NCI-H524 treated with DMSO at 0.1 percent for 48 hours (cell line): Measurements from ENCODE around the gene DSCAML1.
"Not testable (repeated sequence)": the region's sequence is repeated elsewhere in the genome, so short reads cannot be mapped to it uniquely, and the experiment has no call there.

ENCODE experiments used
- DNase-seq: peaks from one replicate; lab custom pipeline; 2025; lab: John Stamatoyannopoulos, UW

DSCAML1 gene

DNA sequence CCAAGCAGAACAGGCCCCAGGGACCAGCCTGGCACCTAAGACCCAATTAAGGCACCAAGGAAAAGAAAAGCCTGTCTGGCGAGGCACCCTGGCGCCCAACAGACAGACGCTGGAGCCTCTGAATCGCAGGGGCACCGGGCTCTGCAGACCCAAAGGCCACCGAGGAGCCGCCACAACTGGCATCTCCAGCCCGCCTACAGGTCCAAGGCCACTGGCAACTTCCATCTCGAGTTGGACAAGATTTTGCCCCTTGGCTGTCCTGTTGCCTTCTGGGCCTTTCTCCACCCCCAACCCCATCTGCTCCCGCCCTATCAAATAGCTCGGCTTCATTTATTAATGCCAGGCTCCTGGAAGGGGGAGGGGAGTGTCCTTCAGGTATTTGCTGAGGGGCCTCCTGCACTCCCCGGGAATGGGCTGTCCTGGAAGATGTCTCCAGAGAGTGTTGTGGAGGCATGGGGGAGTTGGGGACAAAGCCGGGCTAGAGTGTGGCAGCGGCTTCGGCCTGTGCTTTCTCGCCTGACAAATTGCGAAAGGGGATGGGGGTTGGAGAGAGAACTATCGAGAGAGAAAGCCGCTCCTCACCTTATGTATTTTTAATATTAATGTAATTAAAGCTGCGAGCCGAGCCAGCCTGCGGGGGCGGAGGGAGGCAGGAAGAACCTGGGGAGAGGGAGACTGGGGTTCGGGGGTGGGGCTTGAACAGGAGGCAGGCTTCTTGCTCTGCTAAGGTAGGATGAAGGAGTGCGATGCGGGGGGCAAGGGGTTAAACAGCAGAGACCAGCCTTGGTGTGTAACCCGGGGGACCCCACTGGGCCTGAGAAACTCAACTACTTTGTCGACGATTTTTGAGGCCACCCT lies 2.0 kb downstream of the DSCAML1 start:
- DNase-seq: no peak

DNA sequence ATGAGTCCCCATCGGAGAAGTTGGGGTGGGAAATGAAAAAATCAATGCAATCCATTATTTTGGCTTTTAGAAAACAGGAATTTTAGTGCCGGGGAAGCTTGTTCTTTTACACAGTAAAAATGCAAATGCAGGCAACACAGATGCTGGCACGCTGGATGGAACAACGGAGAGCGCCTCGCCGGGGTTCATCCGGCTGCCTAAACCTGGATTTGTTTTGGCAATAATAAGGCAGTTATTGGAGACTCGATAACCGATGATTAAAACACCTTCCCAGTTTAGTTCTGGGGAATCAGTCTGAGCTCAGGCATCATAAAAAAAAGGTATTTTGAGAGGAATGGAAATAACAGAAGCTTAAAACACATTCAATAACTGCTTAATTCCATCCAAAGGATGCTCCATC lies 2.9 kb downstream of the DSCAML1 start:
- no peak for DNase-seq

DNA sequence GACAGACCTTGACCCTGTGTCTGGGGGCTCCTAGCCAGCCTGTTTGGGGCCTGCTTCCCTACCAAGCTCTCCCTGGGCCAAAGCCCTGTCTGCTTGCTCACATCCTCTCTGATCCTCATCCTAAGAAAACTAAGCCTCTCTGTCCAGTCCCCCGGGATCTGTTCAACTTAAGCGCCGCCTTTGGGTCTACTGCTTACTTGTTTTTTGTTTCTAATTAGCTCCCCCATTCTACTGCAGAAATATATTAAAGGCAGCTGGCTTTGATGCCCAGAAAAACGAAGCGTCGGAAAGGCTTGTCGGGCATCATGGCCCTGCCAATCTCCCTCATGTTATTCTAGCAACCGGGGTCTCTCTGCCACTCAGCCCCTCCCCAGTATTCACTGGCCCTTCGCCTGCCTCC lies 3.4 kb downstream of the DSCAML1 start:
- no peak for DNase-seq

DNA sequence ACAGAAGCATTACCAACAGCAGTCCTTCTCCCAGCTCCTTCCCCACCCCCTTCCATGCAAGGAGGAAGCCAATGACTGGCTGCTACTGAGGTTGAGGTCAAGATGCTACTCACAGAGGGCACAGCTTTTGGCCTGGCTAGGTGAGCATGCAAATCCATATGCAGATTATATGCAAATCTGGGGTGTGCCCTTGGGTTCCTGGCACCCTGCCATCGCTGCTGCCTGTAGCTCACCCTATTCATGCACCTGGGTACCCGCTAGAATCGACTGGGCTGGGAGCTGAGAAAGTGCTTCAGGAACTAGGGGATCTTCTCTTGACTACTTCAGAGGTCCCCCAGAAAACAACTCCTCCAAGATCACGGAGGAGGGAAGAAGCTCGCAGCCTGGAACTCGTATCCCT lies 4.0 kb downstream of the DSCAML1 start:
- no peak for DNase-seq

DNA sequence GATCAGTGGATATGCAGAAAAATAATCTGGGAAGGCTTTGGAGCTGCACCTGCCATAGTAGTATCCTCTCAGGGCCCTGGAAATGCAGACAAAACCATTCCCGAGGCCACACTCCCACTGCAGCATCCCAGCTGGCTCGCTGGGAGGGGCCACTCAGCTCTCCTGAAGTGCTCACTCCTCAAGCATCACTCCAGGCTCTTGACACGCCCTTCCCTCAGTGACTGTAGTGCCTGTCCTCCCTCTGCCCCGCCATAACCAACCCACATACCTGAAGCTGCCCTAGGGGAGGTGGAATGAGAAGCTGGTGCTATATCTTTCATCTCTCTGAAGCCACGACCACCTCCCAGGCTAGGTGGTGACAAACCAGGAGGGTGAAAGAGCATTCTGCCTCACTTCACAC lies 4.8 kb downstream of the DSCAML1 start:
- peak; percentile 32 for DNase-seq

DNA sequence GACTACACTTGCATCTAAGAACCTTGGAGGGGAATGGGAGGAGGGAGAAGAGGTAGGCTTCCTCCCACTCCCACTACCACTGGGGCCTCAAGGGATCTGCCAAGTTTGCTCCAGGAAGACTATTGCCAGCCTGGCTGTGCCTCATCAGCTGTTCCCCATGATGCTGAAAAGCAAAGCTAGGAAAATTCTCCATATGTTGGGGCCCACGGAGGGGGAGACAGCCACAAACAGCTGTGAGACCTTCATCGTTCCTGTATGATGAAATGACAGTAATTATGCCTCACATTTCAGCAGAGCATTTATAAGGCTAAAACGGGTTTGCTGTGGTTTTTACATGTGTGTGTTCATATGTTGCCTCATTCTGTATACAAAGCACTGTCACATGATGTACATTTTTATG lies 6.7 kb downstream of the DSCAML1 start:
- no peak for DNase-seq

DNA sequence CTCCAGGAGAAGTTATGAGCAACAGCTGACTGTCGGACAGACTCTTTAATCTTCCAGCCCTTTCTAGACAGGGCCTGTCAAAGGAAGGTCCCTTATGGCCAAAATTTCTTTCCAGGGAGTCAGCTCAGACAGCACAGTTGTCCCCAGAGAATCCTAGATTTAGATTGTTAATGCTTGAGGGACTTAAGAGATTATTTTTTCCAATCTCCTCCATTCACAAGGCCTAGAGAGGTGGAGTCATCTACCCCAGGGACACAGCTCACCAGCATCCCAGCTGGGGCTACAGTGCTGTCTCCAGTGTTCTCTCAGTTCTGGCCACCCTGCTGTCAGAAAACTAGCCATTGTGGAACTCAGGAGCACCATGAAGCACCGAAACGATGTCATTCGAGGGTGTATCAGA lies 7.8 kb downstream of the DSCAML1 start:
- DNase-seq: no peak

DNA sequence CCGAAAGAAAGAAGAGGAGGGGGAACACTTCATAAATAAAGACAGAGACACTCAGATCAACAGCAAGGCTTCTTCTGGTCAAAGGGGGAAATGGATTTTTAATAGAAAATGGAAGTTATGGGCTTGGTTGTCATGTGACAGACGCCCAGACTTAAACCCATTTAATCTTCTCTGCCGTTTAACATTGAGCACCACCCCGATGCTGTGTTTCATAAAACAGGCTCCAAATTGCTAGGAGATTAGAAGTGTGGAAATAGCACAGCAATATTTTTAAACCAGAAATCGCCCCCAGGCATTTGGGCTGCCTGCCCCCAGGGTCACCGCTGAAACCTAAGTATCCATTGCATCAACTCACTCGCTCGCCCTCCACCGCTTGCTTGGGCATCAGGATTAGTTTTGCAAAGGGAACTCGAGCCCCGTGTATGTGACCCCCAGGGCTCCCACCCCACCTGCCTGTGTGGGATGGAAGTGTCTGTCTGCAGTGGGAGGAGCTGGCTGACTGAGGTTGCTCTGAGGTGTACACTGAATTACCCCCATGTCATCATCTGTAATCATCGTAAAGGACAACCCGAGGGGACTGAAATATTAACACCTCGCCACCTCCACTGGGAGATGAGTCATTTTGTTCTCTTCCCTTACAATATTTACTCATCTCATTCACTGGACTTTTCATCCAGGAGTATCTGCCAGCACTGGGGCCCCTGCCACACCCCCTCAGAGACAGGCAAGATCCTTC lies 10.7 kb downstream of the DSCAML1 start:
- DNase-seq: no peak

DNA sequence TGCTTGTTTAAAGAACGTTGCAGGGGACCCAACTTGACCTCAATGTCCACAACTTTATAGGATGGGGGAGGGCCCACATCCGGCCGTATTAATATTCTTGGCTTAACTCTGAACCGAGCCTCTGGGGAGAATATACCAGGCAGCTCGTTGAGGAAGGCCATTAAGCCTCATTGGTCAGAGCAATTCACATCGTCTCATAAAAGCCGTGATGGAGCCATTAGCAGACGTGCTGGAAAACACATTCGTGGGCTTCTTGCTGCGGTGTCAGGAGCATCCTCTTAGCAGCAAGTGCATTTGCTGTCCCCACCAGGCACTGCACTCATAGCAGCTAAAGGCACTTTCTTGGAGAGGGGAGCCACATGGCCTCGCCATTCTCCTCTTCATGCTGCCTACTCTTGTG lies 14.9 kb downstream of the DSCAML1 start:
- no peak for DNase-seq

DNA sequence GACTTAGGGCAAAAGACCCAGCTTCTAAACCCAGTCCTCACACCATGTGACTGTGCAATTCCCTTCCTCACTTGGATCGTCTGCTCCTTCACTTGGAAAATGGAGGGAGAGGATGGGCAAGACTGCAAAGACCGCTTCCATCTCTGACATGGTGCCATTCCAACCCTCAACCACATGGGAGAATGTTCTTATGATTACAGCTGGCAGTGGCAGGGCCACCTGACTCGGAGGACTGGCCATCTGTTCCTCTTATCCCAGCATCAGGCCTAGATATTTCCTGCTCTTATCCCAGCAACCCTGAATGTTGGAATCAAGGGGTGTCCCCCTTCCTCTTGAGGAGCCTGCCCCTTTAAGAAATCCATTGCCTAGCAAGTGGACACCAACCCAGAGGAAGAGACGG lies 15.4 kb downstream of the DSCAML1 start:
- DNase-seq: peak; percentile 69

DNA sequence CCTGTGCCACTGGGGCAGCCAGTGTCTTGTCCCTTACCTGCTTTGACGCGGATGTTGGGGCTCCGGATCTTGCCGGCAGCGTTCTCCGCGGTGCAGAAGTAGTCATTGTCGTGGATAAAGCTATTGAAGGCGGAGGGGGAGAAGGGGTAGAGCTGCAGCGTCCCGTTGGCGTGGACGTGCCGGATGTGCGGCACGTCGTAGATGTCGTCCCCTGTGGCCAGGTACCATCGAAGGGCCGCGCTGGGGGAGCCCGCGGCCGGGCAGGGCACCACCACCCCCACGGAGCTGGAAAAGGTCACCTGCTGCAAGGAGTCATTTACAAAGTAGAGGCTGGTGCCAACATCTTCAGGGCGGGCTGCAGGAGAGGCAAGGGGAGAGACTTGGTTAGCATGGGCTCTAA lies 16.6 kb downstream of the DSCAML1 start:
- no peak for DNase-seq

DNA sequence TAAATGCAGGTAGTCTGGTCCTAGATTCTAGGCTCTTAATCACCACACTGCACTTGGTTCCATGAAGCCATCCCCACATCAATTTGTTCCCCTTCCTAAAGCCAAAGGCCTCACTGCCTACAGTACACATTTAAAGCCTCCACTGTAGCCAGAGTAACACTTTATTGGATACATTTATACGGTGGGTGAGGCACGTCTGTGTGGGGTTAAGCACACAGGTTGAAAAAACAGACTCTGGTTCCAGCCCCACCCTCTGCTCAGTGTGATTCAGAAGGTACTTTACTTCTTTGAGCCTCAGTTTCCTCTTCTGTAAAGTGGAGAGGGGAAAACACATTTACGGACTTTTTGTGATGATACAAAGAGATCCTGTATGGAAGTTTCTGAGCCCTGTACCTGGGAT lies 22.5 kb downstream of the DSCAML1 start:
- no peak for DNase-seq

DNA sequence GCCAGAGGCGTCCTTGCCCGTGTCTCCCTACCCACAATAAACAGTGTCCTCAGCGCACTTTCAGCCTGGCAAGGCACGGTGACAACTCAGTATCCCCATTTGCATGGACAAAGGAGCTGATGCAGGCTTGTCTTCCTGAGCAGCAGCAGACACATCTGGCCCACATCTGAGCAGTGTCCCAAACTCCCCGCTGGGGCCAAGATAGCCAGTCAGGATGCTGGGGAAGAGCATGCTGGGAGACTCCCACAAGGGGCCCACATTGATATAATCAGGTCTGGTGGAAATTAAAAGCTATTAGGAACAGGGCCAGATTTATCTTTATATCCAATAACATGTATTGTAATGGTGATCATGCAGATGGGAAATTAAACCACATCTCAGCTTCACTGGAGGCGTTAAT lies 24.7 kb downstream of the DSCAML1 start:
- no peak for DNase-seq

DNA sequence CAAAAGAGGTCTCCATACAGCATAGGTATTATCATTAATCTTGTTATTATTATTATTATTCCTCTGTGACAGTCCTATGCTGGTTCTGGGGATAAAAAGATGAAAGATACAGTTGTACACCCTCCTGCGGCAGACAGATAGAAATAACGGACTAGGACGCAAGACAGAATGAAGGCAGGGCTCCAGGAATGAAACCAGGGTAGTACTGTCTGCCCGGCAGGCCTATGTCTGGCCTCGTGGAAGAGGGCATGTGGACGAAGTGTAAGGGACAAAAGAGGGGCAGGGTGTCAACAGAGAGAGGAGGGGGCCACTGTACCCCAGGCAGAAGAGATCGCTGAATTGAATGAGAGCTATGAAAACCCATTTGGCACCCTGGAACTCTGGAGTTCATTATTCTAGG lies 25.2 kb downstream of the DSCAML1 start:
- no peak for DNase-seq

DNA sequence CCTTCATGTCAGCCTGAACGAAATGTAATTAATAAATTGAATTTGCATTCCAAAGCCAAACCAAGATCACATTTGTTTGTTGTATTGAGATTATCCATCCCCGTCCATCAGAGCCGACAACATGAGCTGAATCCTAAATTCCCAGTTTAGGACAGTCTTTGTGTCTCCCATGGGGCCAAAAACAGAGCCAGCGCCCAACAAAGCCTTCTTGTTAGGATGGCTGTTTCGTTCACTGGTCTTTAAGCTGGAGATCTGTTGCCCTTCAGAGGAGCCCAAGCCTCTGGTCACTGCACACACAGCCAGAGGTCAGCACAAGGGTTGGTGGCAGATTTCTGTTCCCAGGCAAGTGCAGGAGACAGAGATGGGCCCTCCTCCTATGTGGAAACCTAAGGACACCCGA lies 25.8 kb downstream of the DSCAML1 start:
- no peak for DNase-seq

DNA sequence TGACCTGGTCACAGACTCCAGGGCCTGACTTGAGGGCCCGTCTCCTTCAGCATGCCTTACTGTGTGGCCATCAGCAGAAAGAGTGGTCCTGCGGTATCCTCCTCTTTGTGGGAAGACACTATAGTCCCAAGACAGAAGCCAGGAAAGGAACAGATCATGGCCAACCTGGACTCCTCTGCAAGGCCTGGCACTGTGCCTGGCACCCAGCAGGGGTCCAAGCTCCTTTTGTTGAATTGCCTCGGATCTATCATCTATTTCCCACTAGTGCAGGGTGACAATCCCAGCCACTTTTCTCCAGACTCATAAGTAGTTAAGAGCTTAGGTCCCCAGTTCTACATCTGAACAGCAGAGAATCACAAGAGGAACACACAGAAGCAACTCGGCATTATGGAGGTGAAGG lies 27.0 kb downstream of the DSCAML1 start:
- no peak for DNase-seq

DNA sequence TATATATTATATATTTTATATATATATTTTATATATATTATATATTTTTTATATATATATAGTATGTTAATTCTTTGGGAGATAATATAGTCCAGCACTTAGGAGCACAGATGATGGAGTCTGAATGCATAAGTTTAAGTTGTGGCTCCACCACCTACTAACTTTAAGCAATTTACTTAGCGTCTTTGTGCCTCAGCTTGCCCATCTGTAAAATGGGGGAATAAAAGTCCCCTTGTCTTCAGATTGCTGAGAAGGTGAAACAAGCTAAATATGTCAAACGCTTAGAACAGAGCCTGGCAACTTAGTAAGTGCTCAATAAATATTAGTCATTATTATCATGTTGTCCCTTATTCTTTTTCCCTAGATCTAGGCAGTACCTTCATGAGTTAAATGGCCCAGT lies 27.5 kb downstream of the DSCAML1 start:
- no peak for DNase-seq

DNA sequence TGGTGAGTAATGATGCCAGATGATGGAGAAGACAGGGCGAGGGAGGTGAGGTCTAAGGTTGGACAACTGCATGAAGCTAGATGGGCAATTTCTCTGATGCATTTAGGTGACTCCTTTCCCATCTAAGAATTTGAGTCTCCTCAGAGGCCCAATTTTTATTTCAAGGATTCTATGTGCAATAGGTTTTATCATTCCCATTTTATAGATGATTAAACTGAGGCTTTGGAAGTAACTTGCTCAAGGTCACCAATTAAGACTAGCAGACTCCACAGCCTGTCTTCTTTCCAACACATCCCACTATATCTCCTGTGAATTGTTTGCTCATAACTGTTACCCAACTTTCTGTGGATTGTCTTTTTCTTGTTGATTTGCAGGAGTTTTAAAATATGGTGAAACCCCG lies 28.5 kb downstream of the DSCAML1 start:
- DNase-seq: no peak

DNA sequence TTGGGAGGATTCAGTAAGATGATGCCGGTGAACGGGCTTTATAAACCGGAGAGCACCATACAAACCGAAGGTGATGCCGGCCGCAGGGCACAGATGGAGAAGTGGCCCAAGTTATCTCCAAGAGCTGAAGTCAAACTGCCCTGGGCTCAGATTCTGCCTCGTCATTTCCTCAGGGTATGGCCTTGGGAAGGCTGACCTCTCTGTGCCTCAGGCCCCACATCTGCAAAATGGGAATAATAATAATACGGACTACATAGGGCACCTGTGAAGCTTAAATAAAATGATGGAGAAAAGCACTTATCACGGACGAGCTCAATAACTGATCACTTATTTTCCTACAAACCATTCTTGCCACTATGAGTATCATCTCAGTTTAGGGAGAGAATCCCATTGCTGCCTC lies 29.9 kb downstream of the DSCAML1 start:
- DNase-seq: no peak

DNA sequence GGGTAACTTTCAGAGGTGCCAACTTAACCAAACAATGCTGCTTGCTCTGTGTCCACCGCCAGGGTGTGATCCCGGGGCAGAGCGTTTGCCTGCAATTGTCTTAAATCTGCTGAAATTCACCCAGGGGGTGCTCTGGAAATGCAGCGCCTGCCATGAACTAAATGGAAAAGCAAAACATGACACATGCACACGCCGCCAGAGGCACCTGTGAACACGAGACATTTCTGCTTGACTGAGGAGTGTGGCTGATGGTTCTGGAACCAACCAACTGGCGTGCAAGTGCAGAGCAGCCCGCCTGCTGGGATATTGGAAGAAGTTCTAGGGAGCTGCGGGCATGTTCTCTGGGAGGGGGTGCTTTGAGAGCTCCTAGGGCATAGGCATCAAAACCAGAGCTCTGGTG lies 30.4 kb downstream of the DSCAML1 start:
- DNase-seq: no peak

DNA sequence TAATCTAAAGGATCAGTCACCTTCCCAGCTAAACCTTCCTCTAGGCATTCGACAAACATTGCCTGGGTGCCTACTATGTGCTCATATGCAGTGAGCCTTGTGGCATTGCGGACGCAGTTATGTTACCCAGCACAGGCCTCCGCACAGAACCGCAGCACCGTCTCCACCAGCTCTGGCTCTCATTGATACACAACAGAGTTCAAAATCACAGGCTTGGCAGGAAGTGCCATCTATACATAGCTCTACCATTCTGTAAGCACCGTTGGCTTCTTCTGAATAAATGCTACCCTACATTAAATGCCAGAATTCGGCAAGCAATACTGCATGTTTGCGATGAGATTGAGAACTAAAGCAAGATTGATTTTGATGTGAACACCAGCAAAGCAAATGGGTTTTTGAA lies 31.0 kb downstream of the DSCAML1 start:
- no peak for DNase-seq

DNA sequence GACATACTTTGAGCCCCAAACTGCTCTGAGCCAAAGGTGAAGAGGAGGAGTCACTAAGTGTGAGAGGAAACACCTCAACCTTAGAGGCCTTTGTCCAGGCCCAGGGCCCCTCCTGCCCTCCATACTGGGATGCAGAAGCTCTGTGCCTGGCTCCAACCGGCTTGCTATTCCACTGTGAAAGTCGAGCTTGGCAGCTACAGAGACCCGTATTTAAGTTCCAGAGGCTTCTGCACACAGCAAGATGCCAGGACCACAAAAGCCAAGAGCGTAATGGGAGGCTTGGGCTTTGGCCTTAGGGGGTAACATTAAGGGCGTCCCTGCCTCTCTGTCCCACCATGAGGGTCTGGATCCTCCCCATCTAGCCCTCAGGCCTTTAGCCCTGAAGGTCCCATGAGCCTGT lies 31.9 kb downstream of the DSCAML1 start:
- no peak for DNase-seq

DNA sequence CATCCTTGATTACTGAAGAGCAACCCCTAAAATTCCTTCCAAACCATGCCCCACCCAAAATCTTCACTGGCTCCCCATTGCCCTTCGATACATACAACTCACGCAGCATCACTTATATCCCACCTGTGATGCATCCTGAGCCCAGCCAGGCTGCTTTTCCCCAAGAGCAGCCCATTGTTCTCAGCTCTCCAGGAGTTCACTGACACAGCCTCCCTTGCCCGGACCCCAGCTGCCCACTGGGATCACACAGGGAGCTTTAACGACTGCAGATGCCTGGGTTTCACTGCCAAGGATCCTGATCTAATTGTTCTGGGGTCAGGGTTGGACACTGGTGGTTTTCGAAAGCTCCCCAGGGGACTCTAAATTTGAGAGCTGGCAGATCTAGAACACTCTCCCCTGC lies 33.6 kb downstream of the DSCAML1 start:
- not testable (repeated sequence) for DNase-seq

DNA sequence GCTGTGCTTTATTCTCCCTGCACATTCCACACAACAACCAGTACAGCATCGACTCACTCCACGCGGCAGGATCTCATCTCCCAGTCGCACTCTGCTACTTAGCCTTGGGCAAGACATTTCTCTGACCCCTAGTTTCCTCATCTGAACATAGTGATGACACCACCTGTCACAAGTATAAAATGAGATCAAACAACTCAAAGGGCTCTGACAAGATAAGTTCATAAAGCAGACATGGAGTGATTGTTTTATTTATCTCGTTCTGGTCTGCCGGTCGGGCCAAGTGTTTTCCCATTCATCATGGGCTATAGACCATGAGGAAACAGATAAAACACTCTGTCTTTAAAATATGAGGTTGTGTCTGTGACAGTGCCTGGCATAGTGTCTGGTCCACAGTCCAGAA lies 35.0 kb downstream of the DSCAML1 start:
- DNase-seq: no peak
